Chondrocyte (in vitro differentiated cells): Measurements from ENCODE around the gene NT5C3B. TPM values are rescaled to one million over a fixed set of nuclear protein-coding genes. Genes with fewer than 3 reads are reported as not detected.
A peak's percentile ranks its signal among the peaks of the same experiment; 100 is the strongest.

ENCODE experiments used
- DNase-seq: peaks from one replicate; pipeline ENCODE4 v3.0.0; 2021; ENCODE audit warnings: mixed read lengths, low spot score
- H3K27ac Mint-ChIP-seq: one replicate; pipeline ENCODE4 v1.8.0; 2021; ENCODE audit warnings: mild to moderate bottlenecking, moderate library complexity, mixed read lengths; ENCODE audit not compliant: unreplicated experiment
- H3K27me3 Mint-ChIP-seq: 2 replicates; pipeline ENCODE4 v1.8.0; 2021; ENCODE audit warnings: low read depth, mixed read lengths
- H3K36me3 Mint-ChIP-seq: 2 replicates; pipeline ENCODE4 v1.8.0; 2021; ENCODE audit warnings: low read depth, mixed read lengths
- H3K4me1 Mint-ChIP-seq: 2 replicates; pipeline ENCODE4 v1.8.0; 2021; ENCODE audit warnings: low read depth, mild to moderate bottlenecking, mixed read lengths
- H3K4me3 Mint-ChIP-seq: one replicate; pipeline ENCODE4 v1.8.0; 2021; ENCODE audit warnings: mild to moderate bottlenecking, moderate library complexity, mixed read lengths; ENCODE audit not compliant: unreplicated experiment
- H3K9me3 Mint-ChIP-seq: 2 replicates; pipeline ENCODE4 v1.8.0; 2021; ENCODE audit warnings: low read depth, mixed read lengths
- total RNA-seq: library from RNA; stranded (reverse); gene quantifications from 3 replicates; pipeline ENCODE4 v1.2.1, GENCODE V29; 2021
- TF ChIP-seq, protein P1 (sequence below): fragments of 200-600 bp; sonication (generic); IDR thresholded peaks from 2 replicates; pipeline ENCODE4 v1.5.0; 2021; ENCODE audit warnings: antibody characterized with exemption, mild to moderate bottlenecking, moderate library complexity

Gene NT5C3B
- total RNA-seq, 1 donor from 2014 or later = 47.8 TPM

DNA sequence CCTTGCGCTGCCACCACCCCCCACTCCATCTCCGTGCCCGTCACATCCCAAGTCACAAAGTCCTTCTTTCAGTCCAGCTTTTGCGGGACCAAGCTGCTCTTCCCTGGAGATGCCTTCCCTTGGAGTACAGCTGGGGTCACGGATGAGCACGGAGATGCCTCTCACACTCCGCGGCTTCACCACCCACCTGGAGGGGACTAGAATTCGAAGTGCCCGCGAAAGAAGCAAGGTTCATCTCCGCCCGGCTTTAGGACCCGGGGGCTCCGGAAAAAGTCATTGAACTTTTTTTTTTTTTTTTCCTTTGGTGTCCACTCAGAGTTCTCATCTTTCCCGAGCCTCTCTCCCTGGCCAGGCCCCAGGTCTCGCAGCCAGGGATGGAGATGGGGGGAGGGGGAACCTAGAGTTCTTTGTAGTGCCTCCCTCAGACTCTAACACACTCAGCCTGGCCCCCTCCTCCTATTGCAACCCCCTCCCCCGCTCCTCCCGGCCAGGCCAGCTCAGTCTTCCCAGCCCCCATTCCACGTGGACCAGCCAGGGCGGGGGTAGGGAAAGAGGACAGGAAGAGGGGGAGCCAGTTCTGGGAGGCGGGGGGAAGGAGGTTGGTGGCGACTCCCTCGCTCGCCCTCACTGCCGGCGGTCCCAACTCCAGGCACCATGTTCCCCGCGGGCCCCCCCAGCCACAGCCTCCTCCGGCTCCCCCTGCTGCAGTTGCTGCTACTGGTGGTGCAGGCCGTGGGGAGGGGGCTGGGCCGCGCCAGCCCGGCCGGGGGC, 23.5 kb downstream of the NT5C3B start, which contains the start of gene FKBP10:
Gene FKBP10 (plus strand): TSS at position 624 of the 771 bp plus-strand sequence. CDS start 31 bp downstream, at position 655.
- Mint-ChIP-seq H3K9me3 (no peaks in the 10 kb centered on the region), H3K4me3 (peak within 1 kb of the TSS; percentile 99), H3K4me1 (peaks cover 46% of the 10 kb centered on the region), H3K27ac (peak within 1 kb of the TSS; percentile 95), H3K27me3 (no peaks in the 10 kb centered on the region), H3K36me3 (peaks cover 15% of the 10 kb centered on the region)
- TF ChIP-seq, protein P1, sequence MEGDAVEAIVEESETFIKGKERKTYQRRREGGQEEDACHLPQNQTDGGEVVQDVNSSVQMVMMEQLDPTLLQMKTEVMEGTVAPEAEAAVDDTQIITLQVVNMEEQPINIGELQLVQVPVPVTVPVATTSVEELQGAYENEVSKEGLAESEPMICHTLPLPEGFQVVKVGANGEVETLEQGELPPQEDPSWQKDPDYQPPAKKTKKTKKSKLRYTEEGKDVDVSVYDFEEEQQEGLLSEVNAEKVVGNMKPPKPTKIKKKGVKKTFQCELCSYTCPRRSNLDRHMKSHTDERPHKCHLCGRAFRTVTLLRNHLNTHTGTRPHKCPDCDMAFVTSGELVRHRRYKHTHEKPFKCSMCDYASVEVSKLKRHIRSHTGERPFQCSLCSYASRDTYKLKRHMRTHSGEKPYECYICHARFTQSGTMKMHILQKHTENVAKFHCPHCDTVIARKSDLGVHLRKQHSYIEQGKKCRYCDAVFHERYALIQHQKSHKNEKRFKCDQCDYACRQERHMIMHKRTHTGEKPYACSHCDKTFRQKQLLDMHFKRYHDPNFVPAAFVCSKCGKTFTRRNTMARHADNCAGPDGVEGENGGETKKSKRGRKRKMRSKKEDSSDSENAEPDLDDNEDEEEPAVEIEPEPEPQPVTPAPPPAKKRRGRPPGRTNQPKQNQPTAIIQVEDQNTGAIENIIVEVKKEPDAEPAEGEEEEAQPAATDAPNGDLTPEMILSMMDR = no peak
- DNase-seq = peak; percentile 96

GRCh38 chr17:41811549-41812380, 24.3 kb downstream of the NT5C3B start, which contains the start of gene P3H4:
Gene P3H4 (minus strand): TSS chr17:41811949. CDS start chr17:41811915, 34 bp downstream.
- H3K36me3 Mint-ChIP-seq = peaks cover 12% of the 10 kb centered on the region
- no peaks in the 10 kb centered on the region for H3K27me3 Mint-ChIP-seq
- DNase-seq = no peak
- H3K27ac Mint-ChIP-seq = peak within 1 kb of the TSS; percentile 95
- H3K9me3 Mint-ChIP-seq = no peaks in the 10 kb centered on the region
- peaks cover 41% of the 10 kb centered on the region for H3K4me1 Mint-ChIP-seq
- TF ChIP-seq, protein P1 = peak; percentile 83
- H3K4me3 Mint-ChIP-seq = peak within 1 kb of the TSS; percentile 99

DNA sequence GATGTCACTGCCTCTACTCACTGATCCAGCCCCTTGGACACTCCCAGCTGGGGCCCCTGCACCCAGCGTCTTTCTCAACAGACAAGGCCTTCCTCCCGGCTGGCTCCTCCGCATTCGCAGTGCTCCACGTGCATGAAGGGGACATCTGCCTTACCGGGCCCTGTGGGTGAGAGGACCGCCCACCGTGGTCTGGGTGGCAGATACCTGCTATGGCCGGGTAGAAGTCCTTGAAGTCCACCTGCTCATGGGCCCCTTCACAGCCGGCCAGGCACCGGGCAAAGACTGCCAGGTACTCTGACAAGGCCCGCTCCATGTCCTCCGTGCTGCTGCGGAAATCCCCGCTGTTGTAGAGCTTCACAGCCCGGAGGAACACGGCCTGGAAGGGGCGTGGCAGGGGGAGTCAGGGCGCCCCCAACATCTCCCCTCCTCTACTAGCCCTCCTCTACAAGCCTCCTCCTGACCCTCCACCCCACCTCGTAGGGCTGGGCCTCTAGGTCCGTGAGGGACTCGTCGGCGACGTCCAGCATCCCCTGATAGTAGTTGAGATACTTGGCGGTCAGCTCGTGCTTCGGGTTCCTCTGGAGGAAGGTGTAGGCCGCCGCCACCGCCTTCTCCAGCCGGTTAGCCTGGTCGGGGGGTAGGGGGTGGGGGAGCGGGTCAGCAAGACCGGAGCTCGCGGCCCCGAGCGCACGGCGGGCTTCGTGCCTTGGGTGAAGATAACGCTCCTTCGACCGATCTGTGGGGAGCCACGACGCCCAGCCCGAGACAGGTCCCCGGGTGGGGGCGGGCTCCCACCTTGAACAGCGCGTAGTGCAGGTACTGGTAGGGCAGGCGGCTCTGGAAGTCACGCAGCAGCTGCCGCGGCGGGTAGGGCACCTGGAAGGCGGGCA, 25.1 kb downstream of the NT5C3B start:
- DNase-seq = no peak
- TF ChIP-seq, protein P1 = no peak
- Mint-ChIP-seq H3K27me3 (no peaks in the 10 kb centered on the region), H3K36me3 (peaks cover 15% of the 10 kb centered on the region), H3K4me1 (peaks cover 35% of the 10 kb centered on the region), H3K4me3 (peak overlapping the region; percentile 82), H3K9me3 (no peaks in the 10 kb centered on the region), H3K27ac (peak overlapping the region; percentile 59)

- DNase-seq = no peak
- H3K36me3 Mint-ChIP-seq = peaks cover 12% of the 10 kb centered on the region
- peaks cover 19% of the 10 kb centered on the region for H3K4me1 Mint-ChIP-seq
- no peaks in the 10 kb centered on the region for H3K9me3 Mint-ChIP-seq
- H3K27ac Mint-ChIP-seq = no peak overlapping the region
- no peak overlapping the region for H3K4me3 Mint-ChIP-seq
- H3K27me3 Mint-ChIP-seq = no peaks in the 10 kb centered on the region
- TF ChIP-seq, protein P1 = no peak
Measured at GRCh38 chr17:41806685-41807445, 29.2 kb downstream of the NT5C3B start.
